Heart left ventricle (tissue), 13 donors: Measurements from ENCODE around the gene ARRB1.

ENCODE experiments used
- CTCF ChIP-seq, 12 donors: fragments of 200-600 bp; sonication (generic) in 4 of 12; IDR thresholded peaks; one replicate each; pipeline versions ENCODE4 v1.5.0 to v1.8.0; 2018 to 2022; ENCODE audit warnings: antibody characterized with exemption in 12 of 12, mild to moderate bottlenecking in 5 of 12
- POLR2A ChIP-seq, 2 donors: fragments of 450-650 bp; IDR thresholded peaks; one replicate each; pipeline ENCODE4 v1.6.1; 2017; ENCODE audit warnings: antibody characterized with exemption in 2 of 2, mild to moderate bottlenecking in 2 of 2, moderate library complexity in 2 of 2
- donor health status: ischemic (EF 13 %, LVEDD 7.1; RV severe dilation, severe dysfunction).
- donor health status: DM: no; HTN: yes; CAD: no.
- donor health status: DM: no; HTN: no; CAD: no.
- donor health status: ischemic (EF 25% LVEDD 6.9; RV normal size, moderate dysfunction).
- donor health status: ischemic (EF 25% LVEDD 5.7; RV mildly dilated, moderate dysfunction).
- donor health status: ischemic (EF 35%, LVEDD 5.7; RV mildly dilated, moderate dysfunction).
- donor health status: nonischemic (EF 11% LVEDD 7.7; RV severe dilation, severe dysfunction).
- donor health status: DM: yes; HTN: yes; CAD: no.
- donor health status: PGD.
- donor health status: ischemic (EF 29% LVEDD 5.4; RV normal size, mild dysfunction).
- donor health status: nonischemic (EF 23%, LVEDD 6.1; RV moderate dilation, normal function).

GRCh38 chr11:75281469-75282095, 69.9 kb downstream of the ARRB1 start:
- TF ChIP-seq CTCF (IDR thresholded peaks at IDR 0.05) (no peak), POLR2A (IDR thresholded peaks at IDR 0.05) (no peak)
